B cell (primary cell): ENCODE data around the gene LRP1-AS. TPM values are rescaled to one million over a fixed set of nuclear protein-coding genes. Genes with fewer than 3 reads are reported as not detected.

Experiments
- ATAC-seq: fragments of 200-7000 bp; cut with Tn5 transposase; one replicate; pipeline ENCODE4 v1.10.0; 2021; ENCODE audit warnings: low read depth, mild to moderate bottlenecking, moderate number of reproducible peaks, moderate library complexity
- CTCF ChIA-PET: fragments of 350-600 bp; sonication (Branson Sonifier 250); formaldehyde crosslinking; loops from one replicate; lab custom pipeline; 2021; ENCODE audit warnings: antibody characterized with exemption, inconsistent platforms; lab: Charles Lee
- POLR2A ChIA-PET: fragments of 350-600 bp; sonication (Branson Sonifier 250); formaldehyde crosslinking; loops from one replicate; lab custom pipeline; 2021; ENCODE audit warnings: antibody characterized with exemption; lab: Charles Lee
- DNase-seq: peaks from one replicate; pipeline ENCODE4 v3.0.0; 2013
- H2AFZ ChIP-seq: 2 replicates; pipeline ENCODE4 v1.6.1; 2012; ENCODE audit warnings: mild to moderate bottlenecking, low read depth, low read length; ENCODE audit not compliant: insufficient read depth, poor library complexity, severe bottlenecking
- H3K27ac ChIP-seq, 2 donors: 1 replicate in 1 of 2; 2 replicates in 1 of 2; pipeline ENCODE4 v1.5.1; 2012 to 2013; ENCODE audit warnings: low read length in 2 of 2, mild to moderate bottlenecking in 2 of 2, moderate library complexity in 1 of 2
- H3K27me3 ChIP-seq, 4 experiments: fragments of 200-600 bp in 1 of 4; sonication (generic) in 1 of 4; replicated peaks in 1 of 4; 1 replicate in 2 of 4; 2 replicates in 2 of 4; pipeline versions ENCODE4 v1.6.1 to v1.7.0; 2013 to 2016; ENCODE audit warnings: low read length in 3 of 4, mild to moderate bottlenecking in 2 of 4, mixed read lengths in 1 of 4, moderate library complexity in 1 of 4; ENCODE audit not compliant: insufficient read depth in 4 of 4, control insufficient read depth in 3 of 4; ENCODE audit errors: control extremely low read depth in 1 of 4
- H3K36me3 ChIP-seq, 2 experiments: replicated peaks in 1 of 2; 1 replicate in 1 of 2; 2 replicates in 1 of 2; pipeline versions ENCODE4 v1.6.1 to v1.7.1; 2013; ENCODE audit warnings: low read length in 1 of 2; ENCODE audit not compliant: insufficient read depth in 2 of 2, control insufficient read depth in 1 of 2; ENCODE audit errors: control extremely low read depth in 1 of 2, extremely low read depth in 1 of 2
- H3K4me1 ChIP-seq, 2 donors: fragments of 200-600 bp in 1 of 2; sonication (generic) in 1 of 2; 1 replicate in 1 of 2; 2 replicates in 1 of 2; pipeline versions ENCODE4 v1.5.1 to v1.6.1; 2013 to 2017; ENCODE audit warnings: low read length in 2 of 2; ENCODE audit not compliant: control insufficient read depth in 2 of 2, insufficient read depth in 2 of 2
- H3K4me2 ChIP-seq: replicated peaks from 2 replicates; pipeline ENCODE3; 2012; ENCODE audit warnings: mild to moderate bottlenecking, low read depth, low read length; ENCODE audit not compliant: poor library complexity, severe bottlenecking
- H3K4me3 ChIP-seq, 5 experiments: fragments of 200-600 bp in 1 of 5; sonication (generic) in 1 of 5; 1 replicate in 3 of 5; 2 replicates in 2 of 5; pipeline versions ENCODE4 v1.5.1 to v1.7.0; 2011 to 2016; ENCODE audit warnings: low read length in 4 of 5, mild to moderate bottlenecking in 4 of 5, low read depth in 2 of 5, control low read depth in 1 of 5, moderate library complexity in 1 of 5; ENCODE audit not compliant: insufficient read depth in 1 of 5; ENCODE audit errors: control extremely low read depth in 1 of 5, extremely low read depth in 1 of 5
- H3K79me2 ChIP-seq: fragments of 200-600 bp; sonication (generic); one replicate; pipeline ENCODE4 v1.6.0; 2016; ENCODE audit warnings: low read length; ENCODE audit not compliant: control insufficient read depth, insufficient read depth
- H3K9ac ChIP-seq: fragments of 200-600 bp; sonication (generic); 2 replicates; pipeline ENCODE4 v1.6.1; 2017; ENCODE audit warnings: mild to moderate bottlenecking, low read length, moderate library complexity
- H3K9me3 ChIP-seq, 3 donors: one replicate each; pipeline versions ENCODE4 v1.6.1 to v1.7.1; 2013; ENCODE audit warnings: low read length in 2 of 3; ENCODE audit not compliant: control insufficient read depth in 2 of 3, insufficient read depth in 1 of 3; ENCODE audit errors: control extremely low read depth in 1 of 3
- H4K20me1 ChIP-seq: 2 replicates; pipeline ENCODE4 v1.6.0; 2012; ENCODE audit warnings: mild to moderate bottlenecking, low read length; ENCODE audit not compliant: insufficient read depth, control insufficient read depth, poor library complexity, severe bottlenecking
- H3K27ac Mint-ChIP-seq: one replicate; pipeline ENCODE4 v1.8.0; 2021; ENCODE audit warnings: mixed read lengths
- H3K27me3 Mint-ChIP-seq: one replicate; pipeline ENCODE4 v1.8.0; 2021; ENCODE audit warnings: mixed read lengths
- H3K4me1 Mint-ChIP-seq: one replicate; pipeline ENCODE4 v1.8.0; 2021; ENCODE audit warnings: mixed read lengths
- H3K4me3 Mint-ChIP-seq: one replicate; pipeline ENCODE4 v1.8.0; 2021; ENCODE audit warnings: mixed read lengths
- H3K9me3 Mint-ChIP-seq: one replicate; pipeline ENCODE4 v1.8.0; 2022; ENCODE audit warnings: mixed read lengths; ENCODE audit not compliant: insufficient read depth
- EZH2 ChIP-seq: IDR thresholded peaks from 2 replicates; pipeline ENCODE4 v1.6.1; 2012; ENCODE audit warnings: borderline replicate concordance, low read depth, mild to moderate bottlenecking, moderate library complexity, low read length; ENCODE audit not compliant: insufficient read depth, poor library complexity, severe bottlenecking
- WGBS: methylation state at CpG from one replicate; pipeline ENCODE4 v1.1.5; 2013; ENCODE audit warnings: missing lambda C conversion rate; ENCODE audit not compliant: insufficient coverage; 5-methylcytosine and 5-hydroxymethylcytosine counted together
- intact Hi-C: fragments of 100-400 bp; cut with micrococcal nuclease; formaldehyde crosslinking; loops from one replicate; pipeline ENCODE4 v1.10.0; 2022
- polyA plus RNA-seq: library from polyadenylated mRNA; depleted of rRNA; stranded (reverse); fragments of >200 nt; gene quantifications from 2 replicates; pipeline ENCODE4 v1.2.3, GENCODE V29; 2012
- total RNA-seq, 2 donors: library from RNA; stranded (reverse); fragments of 120-200 nt in 1 of 2; gene quantifications; 1 replicate in 1 of 2; 2 replicates in 1 of 2; pipeline versions ENCODE4 v1.2.3 to v1.2.4, GENCODE V29; 2013 to 2022
- TF ChIP-seq, protein P1 (sequence below): fragments of 200-600 bp; IDR thresholded peaks from one replicate; pipeline ENCODE4 v1.8.0; 2022; ENCODE audit warnings: antibody characterized with exemption, mild to moderate bottlenecking

LRP1-AS gene
- total and polyA plus RNA-seq, 2 donors (not counting 1 experiment from before 2014, with no cell fraction given) = not detected

DNA sequence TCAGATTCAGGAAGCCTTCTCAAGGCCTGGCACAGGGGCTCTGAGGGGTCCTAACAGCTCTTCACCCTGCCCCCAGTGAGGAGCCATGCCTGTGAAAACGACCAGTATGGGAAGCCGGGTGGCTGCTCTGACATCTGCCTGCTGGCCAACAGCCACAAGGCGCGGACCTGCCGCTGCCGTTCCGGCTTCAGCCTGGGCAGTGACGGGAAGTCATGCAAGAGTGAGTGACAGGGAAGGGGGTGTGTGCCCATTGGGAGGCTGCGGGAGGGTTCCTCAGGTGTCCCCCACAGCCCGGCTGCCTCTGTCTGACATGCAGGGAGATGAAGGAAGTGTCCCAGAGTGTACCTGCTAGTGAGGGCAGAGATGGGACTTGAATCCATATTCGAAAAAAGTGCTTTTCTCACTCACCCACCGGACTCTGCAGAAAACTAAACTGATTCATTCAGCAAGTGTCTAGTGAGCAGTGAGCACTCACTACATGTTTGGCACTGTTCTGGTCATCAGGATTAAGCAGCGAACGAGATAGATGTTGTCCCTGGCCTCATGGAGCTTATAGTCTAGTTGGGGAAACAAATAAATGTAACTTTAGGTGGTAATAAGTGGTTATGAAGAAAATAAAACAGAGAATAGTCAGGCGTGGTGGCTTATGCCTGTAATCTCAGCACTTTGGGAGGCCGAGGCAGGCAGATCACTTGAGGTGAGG lies 9.4 kb upstream of the LRP1-AS start:
- DNase-seq = no peak

More for the DNA sequence above, 9.4 kb upstream of the LRP1-AS start:
- TF ChIP-seq, protein P1, sequence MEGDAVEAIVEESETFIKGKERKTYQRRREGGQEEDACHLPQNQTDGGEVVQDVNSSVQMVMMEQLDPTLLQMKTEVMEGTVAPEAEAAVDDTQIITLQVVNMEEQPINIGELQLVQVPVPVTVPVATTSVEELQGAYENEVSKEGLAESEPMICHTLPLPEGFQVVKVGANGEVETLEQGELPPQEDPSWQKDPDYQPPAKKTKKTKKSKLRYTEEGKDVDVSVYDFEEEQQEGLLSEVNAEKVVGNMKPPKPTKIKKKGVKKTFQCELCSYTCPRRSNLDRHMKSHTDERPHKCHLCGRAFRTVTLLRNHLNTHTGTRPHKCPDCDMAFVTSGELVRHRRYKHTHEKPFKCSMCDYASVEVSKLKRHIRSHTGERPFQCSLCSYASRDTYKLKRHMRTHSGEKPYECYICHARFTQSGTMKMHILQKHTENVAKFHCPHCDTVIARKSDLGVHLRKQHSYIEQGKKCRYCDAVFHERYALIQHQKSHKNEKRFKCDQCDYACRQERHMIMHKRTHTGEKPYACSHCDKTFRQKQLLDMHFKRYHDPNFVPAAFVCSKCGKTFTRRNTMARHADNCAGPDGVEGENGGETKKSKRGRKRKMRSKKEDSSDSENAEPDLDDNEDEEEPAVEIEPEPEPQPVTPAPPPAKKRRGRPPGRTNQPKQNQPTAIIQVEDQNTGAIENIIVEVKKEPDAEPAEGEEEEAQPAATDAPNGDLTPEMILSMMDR = no peak
- no peak for TF ChIP-seq EZH2
- 48% methylated on average over 16 of the region's 16 CpGs for WGBS
- peaks cover 4 to 14% of the 10 kb centered on the region in 2 donors for H3K4me1 ChIP-seq
- intact Hi-C loops = no loop called here
- H3K27me3 ChIP-seq = no peaks in the 10 kb centered on the region
- Mint-ChIP-seq H3K4me3 (no peak overlapping the region), H3K27ac (no peak overlapping the region), H3K27me3 (peaks cover 9% of the 10 kb centered on the region), H3K9me3 (no peaks in the 10 kb centered on the region), H3K4me1 (peaks cover 9% of the 10 kb centered on the region)
- peaks cover 0 to 3% (median 0%) of the 10 kb centered on the region in 3 donors for H3K9me3 ChIP-seq
- no peak overlapping the region for H3K4me3 ChIP-seq
- H3K4me2 ChIP-seq = no peak overlapping the region
- H3K27ac ChIP-seq = no peak overlapping the region
- no peaks in the 10 kb centered on the region for H3K36me3 ChIP-seq
- ChIA-PET POLR2A (no interaction called here), CTCF (interaction anchor here (1.1 kb wide), 1 partner anchor 24 kb away, joined by 3 read pairs; no protein-coding TSS in a partner anchor)
- no peak overlapping the region for H3K9ac ChIP-seq
- no peaks in the 10 kb centered on the region for H4K20me1 ChIP-seq
- no peak overlapping the region for H2AFZ ChIP-seq
- no peak for ATAC-seq
- no peaks in the 10 kb centered on the region for H3K79me2 ChIP-seq
